ENCODE results near the gene SUSD6. TPM values are rescaled to one million over a fixed set of nuclear protein-coding genes. Genes with fewer than 3 reads are reported as not detected.

The SUSD6 gene
- total and polyA plus RNA-seq, 2 experiments from 2014 or later, result 2.8 to 3.4 TPM

DNA sequence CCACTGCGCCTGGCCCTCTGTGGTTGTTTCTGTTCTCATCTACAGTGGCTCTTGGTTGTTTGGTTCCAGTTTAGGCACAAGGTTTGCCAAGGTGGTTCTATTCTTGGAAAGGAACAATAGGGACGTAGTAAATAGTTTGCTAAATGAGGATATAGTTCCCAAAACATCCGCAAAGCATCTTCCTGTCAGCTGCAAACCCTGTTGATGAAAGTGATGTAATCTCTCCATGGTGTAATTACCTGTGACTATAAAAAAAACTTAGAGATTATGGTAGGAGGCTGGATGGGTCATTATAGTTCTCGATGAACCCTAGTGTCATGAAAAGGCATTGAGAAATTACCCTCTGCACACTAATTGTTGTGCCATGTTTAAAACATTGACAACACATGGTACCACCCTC, 52.9 kb downstream of the SUSD6 start:
- H3K4me1 Mint-ChIP-seq, result peaks cover 27% of the 10 kb centered on the region
- no peaks in the 10 kb centered on the region for H3K36me3 Mint-ChIP-seq (ENCODE audit: low read depth)
- DNase-seq (ENCODE audit: low spot score) (no peak), ATAC-seq (no peak)
- peaks cover 7% of the 10 kb centered on the region for H3K27me3 Mint-ChIP-seq (ENCODE audit: insufficient read depth, low read depth, poor library complexity)
- Histone ChIP-seq H3K9me2 (ENCODE audit: insufficient read depth) (peaks cover 2% of the 10 kb centered on the region; the same call in 1 of the 2 replicates), H3K4me1 (ENCODE audit: insufficient read depth) (peaks cover 18% of the 10 kb centered on the region), H3K27me3 (ENCODE audit: insufficient read depth) (no peaks in the 10 kb centered on the region), H2AFZ (no peak overlapping the region), H3K4me2 (no peak overlapping the region), H4K20me1 (replicated peaks; ENCODE audit: insufficient read depth) (no peaks in the 10 kb centered on the region), H3K79me2 (replicated peaks; ENCODE audit: insufficient read depth) (no peaks in the 10 kb centered on the region), H3K27ac (ENCODE audit: low read depth) (no peak overlapping the region), H3K36me3 (ENCODE audit: insufficient read depth) (no peaks in the 10 kb centered on the region), H3K4me3 (no peak overlapping the region), H3F3A (replicated peaks; ENCODE audit: low read depth) (no peaks in the 10 kb centered on the region)
- no peaks in the 10 kb centered on the region for H3K9me3 Mint-ChIP-seq
- TF ChIP-seq CREB1 (CRISPR knock-in tag; IDR thresholded peaks at IDR 0.05; ENCODE audit: low read depth) (no peak), JUNB (IDR thresholded peaks at IDR 0.05; ENCODE audit: unreplicated experiment) (no peak), NANOG (IDR thresholded peaks at IDR 0.05; ENCODE audit: borderline replicate concordance) (no peak), CTCF (conservative IDR thresholded peaks at IDR 0.05; ENCODE audit: low read depth in 2 of 2) (no peak), ZNF331 (CRISPR knock-in tag; IDR thresholded peaks at IDR 0.05; ENCODE audit: low read depth) (no peak), ZNF462 (CRISPR knock-in tag; IDR thresholded peaks at IDR 0.05) (no peak), ZNF114 (CRISPR knock-in tag; IDR thresholded peaks at IDR 0.05) (no peak), EZH2phosphoT487 (IDR thresholded peaks at IDR 0.05; ENCODE audit: unreplicated experiment) (no peak), POLR2AphosphoS5 (IDR thresholded peaks at IDR 0.05; ENCODE audit: low read depth) (no peak), ETS1 (IDR thresholded peaks at IDR 0.05) (no peak), EZH2 (IDR thresholded peaks at IDR 0.05; ENCODE audit: low read depth, unreplicated experiment) (no peak), STAT1 (IDR thresholded peaks at IDR 0.05; ENCODE audit: unreplicated experiment) (no peak)
- TF ChIP-seq, protein P1, sequence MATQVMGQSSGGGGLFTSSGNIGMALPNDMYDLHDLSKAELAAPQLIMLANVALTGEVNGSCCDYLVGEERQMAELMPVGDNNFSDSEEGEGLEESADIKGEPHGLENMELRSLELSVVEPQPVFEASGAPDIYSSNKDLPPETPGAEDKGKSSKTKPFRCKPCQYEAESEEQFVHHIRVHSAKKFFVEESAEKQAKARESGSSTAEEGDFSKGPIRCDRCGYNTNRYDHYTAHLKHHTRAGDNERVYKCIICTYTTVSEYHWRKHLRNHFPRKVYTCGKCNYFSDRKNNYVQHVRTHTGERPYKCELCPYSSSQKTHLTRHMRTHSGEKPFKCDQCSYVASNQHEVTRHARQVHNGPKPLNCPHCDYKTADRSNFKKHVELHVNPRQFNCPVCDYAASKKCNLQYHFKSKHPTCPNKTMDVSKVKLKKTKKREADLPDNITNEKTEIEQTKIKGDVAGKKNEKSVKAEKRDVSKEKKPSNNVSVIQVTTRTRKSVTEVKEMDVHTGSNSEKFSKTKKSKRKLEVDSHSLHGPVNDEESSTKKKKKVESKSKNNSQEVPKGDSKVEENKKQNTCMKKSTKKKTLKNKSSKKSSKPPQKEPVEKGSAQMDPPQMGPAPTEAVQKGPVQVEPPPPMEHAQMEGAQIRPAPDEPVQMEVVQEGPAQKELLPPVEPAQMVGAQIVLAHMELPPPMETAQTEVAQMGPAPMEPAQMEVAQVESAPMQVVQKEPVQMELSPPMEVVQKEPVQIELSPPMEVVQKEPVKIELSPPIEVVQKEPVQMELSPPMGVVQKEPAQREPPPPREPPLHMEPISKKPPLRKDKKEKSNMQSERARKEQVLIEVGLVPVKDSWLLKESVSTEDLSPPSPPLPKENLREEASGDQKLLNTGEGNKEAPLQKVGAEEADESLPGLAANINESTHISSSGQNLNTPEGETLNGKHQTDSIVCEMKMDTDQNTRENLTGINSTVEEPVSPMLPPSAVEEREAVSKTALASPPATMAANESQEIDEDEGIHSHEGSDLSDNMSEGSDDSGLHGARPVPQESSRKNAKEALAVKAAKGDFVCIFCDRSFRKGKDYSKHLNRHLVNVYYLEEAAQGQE (IDR thresholded peaks at IDR 0.05; ENCODE audit: unreplicated experiment), result no peak
- no peak overlapping the region for H3K4me3 Mint-ChIP-seq
- no peak overlapping the region for H3K27ac Mint-ChIP-seq

Data from GM23338 (cell line).